Measurements from ENCODE around the gene F2RL3. TPM values are rescaled to one million over a fixed set of nuclear protein-coding genes. Genes with fewer than 3 reads are reported as not detected.
"Not testable (repeated sequence)": the region's sequence is repeated elsewhere in the genome, so short reads cannot be mapped to it uniquely, and the experiment has no call there.

The F2RL3 gene
- total RNA-seq, 1 donor from 2014 or later: not detected

GRCh38 chr19:16931306-16931705 lies 42.5 kb downstream of the F2RL3 start:
- Mint-ChIP-seq H3K4me1 (ENCODE audit: low read depth, unreplicated experiment) (no peaks in the 10 kb centered on the region), H3K27ac (ENCODE audit: unreplicated experiment) (no peak overlapping the region), H3K9me3 (ENCODE audit: unreplicated experiment) (peaks cover 2% of the 10 kb centered on the region), H3K4me3 (ENCODE audit: unreplicated experiment) (no peak overlapping the region), H3K27me3 (ENCODE audit: unreplicated experiment) (peaks cover 2% of the 10 kb centered on the region), H3K36me3 (ENCODE audit: unreplicated experiment) (peaks cover 26% of the 10 kb centered on the region)
- TF ChIP-seq CTCF (IDR thresholded peaks at IDR 0.05; ENCODE audit: partially characterized antibody, unreplicated experiment): no peak
- no peak for DNase-seq

GRCh38 chr19:16934489-16934888 lies 45.7 kb downstream of the F2RL3 start:
- peaks cover 2% of the 10 kb centered on the region for H3K27me3 Mint-ChIP-seq (ENCODE audit: unreplicated experiment)
- H3K36me3 Mint-ChIP-seq (ENCODE audit: unreplicated experiment): peaks cover 12% of the 10 kb centered on the region
- no peak overlapping the region for H3K27ac Mint-ChIP-seq (ENCODE audit: unreplicated experiment)
- no peak for DNase-seq
- H3K4me1 Mint-ChIP-seq (ENCODE audit: low read depth, unreplicated experiment): no peaks in the 10 kb centered on the region
- no peak overlapping the region for H3K4me3 Mint-ChIP-seq (ENCODE audit: unreplicated experiment)
- TF ChIP-seq CTCF (IDR thresholded peaks at IDR 0.05; ENCODE audit: partially characterized antibody, unreplicated experiment): no peak
- peaks cover 2% of the 10 kb centered on the region for H3K9me3 Mint-ChIP-seq (ENCODE audit: unreplicated experiment)

DNA sequence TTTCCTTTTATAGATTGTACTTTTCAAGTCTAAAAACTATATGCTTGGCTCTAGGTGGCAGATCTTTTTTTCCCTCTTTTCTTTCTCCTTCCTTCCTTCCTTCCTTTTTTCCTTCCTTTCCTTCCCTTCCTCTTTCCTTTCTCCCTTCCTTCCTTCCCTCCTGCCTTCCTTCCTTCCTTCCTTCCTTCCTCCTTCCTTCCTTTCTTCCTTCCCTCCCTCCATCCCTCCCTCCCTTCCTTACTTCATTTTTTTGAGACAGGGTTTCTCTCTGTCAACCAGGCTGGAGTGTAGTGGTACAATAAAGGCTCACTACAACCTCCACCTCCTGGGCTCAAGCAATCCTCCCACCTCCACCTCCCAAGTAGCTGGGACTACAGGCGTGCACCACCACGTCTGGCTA lies 48.1 kb downstream of the F2RL3 start:
- DNase-seq: no peak
- H3K36me3 Mint-ChIP-seq (ENCODE audit: unreplicated experiment): peaks cover 8% of the 10 kb centered on the region
- no peaks in the 10 kb centered on the region for H3K27me3 Mint-ChIP-seq (ENCODE audit: unreplicated experiment)
- no peak overlapping the region for H3K27ac Mint-ChIP-seq (ENCODE audit: unreplicated experiment)
- H3K4me3 Mint-ChIP-seq (ENCODE audit: unreplicated experiment): no peak overlapping the region
- H3K4me1 Mint-ChIP-seq (ENCODE audit: low read depth, unreplicated experiment): no peaks in the 10 kb centered on the region
- peaks cover 2% of the 10 kb centered on the region for H3K9me3 Mint-ChIP-seq (ENCODE audit: unreplicated experiment)
- TF ChIP-seq CTCF (IDR thresholded peaks at IDR 0.05; ENCODE audit: partially characterized antibody, unreplicated experiment): no peak

GRCh38 chr19:16937796-16938195 lies 49.0 kb downstream of the F2RL3 start:
- not testable (repeated sequence) for H3K27me3 Mint-ChIP-seq (ENCODE audit: unreplicated experiment); DNase-seq; H3K27ac Mint-ChIP-seq (ENCODE audit: unreplicated experiment); H3K4me1 Mint-ChIP-seq (ENCODE audit: low read depth, unreplicated experiment); H3K4me3 Mint-ChIP-seq (ENCODE audit: unreplicated experiment); H3K9me3 Mint-ChIP-seq (ENCODE audit: unreplicated experiment); H3K36me3 Mint-ChIP-seq (ENCODE audit: unreplicated experiment)

- no peaks in the 10 kb centered on the region for H3K27me3 Mint-ChIP-seq (ENCODE audit: unreplicated experiment)
- no peaks in the 10 kb centered on the region for H3K4me1 Mint-ChIP-seq (ENCODE audit: low read depth, unreplicated experiment)
- no peak for DNase-seq
- no peak for TF ChIP-seq CTCF (IDR thresholded peaks at IDR 0.05; ENCODE audit: partially characterized antibody, unreplicated experiment)
- H3K9me3 Mint-ChIP-seq (ENCODE audit: unreplicated experiment): peaks cover 2% of the 10 kb centered on the region
- no peak overlapping the region for H3K27ac Mint-ChIP-seq (ENCODE audit: unreplicated experiment)
- peaks cover 8% of the 10 kb centered on the region for H3K36me3 Mint-ChIP-seq (ENCODE audit: unreplicated experiment)
- H3K4me3 Mint-ChIP-seq (ENCODE audit: unreplicated experiment): no peak overlapping the region
Observed at GRCh38 chr19:16938211-16938610, 49.4 kb downstream of the F2RL3 start.

GRCh38 chr19:16940063-16940462 lies 51.3 kb downstream of the F2RL3 start:
- H3K4me1 Mint-ChIP-seq (ENCODE audit: low read depth, unreplicated experiment); H3K9me3 Mint-ChIP-seq (ENCODE audit: unreplicated experiment); DNase-seq; H3K27me3 Mint-ChIP-seq (ENCODE audit: unreplicated experiment); H3K36me3 Mint-ChIP-seq (ENCODE audit: unreplicated experiment); H3K27ac Mint-ChIP-seq (ENCODE audit: unreplicated experiment); H3K4me3 Mint-ChIP-seq (ENCODE audit: unreplicated experiment): not testable (repeated sequence)
